K562 (cell line): ENCODE measurements around the gene STX12. TPM values are rescaled to one million over a fixed set of nuclear protein-coding genes. Genes with fewer than 3 reads are reported as not detected.

Experiments used
- CBX8 ChIP-seq: fragments of 200-600 bp; sonication (generic); IDR thresholded peaks from 2 replicates; pipeline ENCODE4 v1.6.1; 2012; ENCODE audit warnings: borderline replicate concordance, mixed run types, low read depth, mild to moderate bottlenecking, moderate library complexity, mixed read lengths, low read length, control low read depth, inconsistent platforms; ENCODE audit not compliant: poor library complexity, severe bottlenecking; ENCODE audit errors: extremely low read depth
- ESRRA ChIP-seq: fragments of 450-650 bp; IDR thresholded peaks from 2 replicates; pipeline ENCODE4 v1.6.1; 2014; ENCODE audit warnings: low read depth, mild to moderate bottlenecking, moderate library complexity, borderline replicate concordance
- FOXP1 ChIP-seq: sonication (generic); formaldehyde crosslinking; IDR thresholded peaks from 2 replicates; pipeline ENCODE4 v1.8.0; 2022; ENCODE audit warnings: mild to moderate bottlenecking, missing genetic modification reagents
- JUND ChIP-seq, 2 experiments: IDR thresholded peaks; 2 replicates in 1 of 2; 3 replicates in 1 of 2; pipeline ENCODE4 v1.6.1; 2011; ENCODE audit warnings: borderline replicate concordance in 2 of 2, low read depth in 2 of 2, low read length in 2 of 2, improper control_type of control experiment in 1 of 2, missing biosample characterization in 1 of 2, missing genetic modification characterization in 1 of 2, missing genetic modification reagents in 1 of 2
- MGA ChIP-seq: fragments of 450-650 bp; IDR thresholded peaks from 2 replicates; pipeline ENCODE4 v1.6.1; 2016; ENCODE audit warnings: mild to moderate bottlenecking, moderate library complexity
- NCOA2 ChIP-seq, 2 experiments: fragments of 450-650 bp; IDR thresholded peaks; 2 replicates each; pipeline ENCODE4 v1.6.1; 2018; ENCODE audit warnings: mild to moderate bottlenecking in 2 of 2, moderate library complexity in 1 of 2; ENCODE audit not compliant: partially characterized antibody in 2 of 2
- NFE2L1 ChIP-seq: fragments of 450-650 bp; IDR thresholded peaks from 2 replicates; pipeline ENCODE4 v1.6.1; 2016; ENCODE audit warnings: missing genetic modification characterization, low read depth, mild to moderate bottlenecking, missing compliant biosample characterization, moderate library complexity, borderline replicate concordance
- POU5F1 ChIP-seq: fragments of 150-350 bp; IDR thresholded peaks from 2 replicates; pipeline ENCODE4 v1.6.1; 2014; ENCODE audit warnings: borderline replicate concordance, low read length, low read depth, mild to moderate bottlenecking; ENCODE audit not compliant: partially characterized antibody
- SP2 ChIP-seq: IDR thresholded peaks from 2 replicates; pipeline ENCODE4 v1.6.1; 2011; ENCODE audit warnings: mild to moderate bottlenecking, low read depth, low read length, moderate library complexity; ENCODE audit not compliant: poor library complexity, severe bottlenecking; ENCODE audit errors: extremely low read depth
- ZNF140 ChIP-seq: fragments of 250-450 bp; sonication (Bioruptor Pico); IDR thresholded peaks from 2 replicates; pipeline ENCODE4 v1.8.0; 2021; ENCODE audit warnings: moderate library complexity, mild to moderate bottlenecking, inconsistent platforms
- ZNF347 ChIP-seq: fragments of 450-650 bp; formaldehyde crosslinking; IDR thresholded peaks from 2 replicates; pipeline ENCODE4 v1.4.0; 2020; ENCODE audit warnings: low read depth, mild to moderate bottlenecking, moderate library complexity
- polyA plus RNA-seq, 8 experiments: library from polyadenylated mRNA; depleted of rRNA in 4 of 8; stranded (reverse) in 5 of 8; unstranded in 3 of 8; fragments of >200 nt; fragmentation: Nextera tagmentation in 2 of 8; fragmentation: Illumina TruSeq in 1 of 8; extraction: Ambion mirVana in 2 of 8; extraction: Trizol in 1 of 8; gene quantifications; 2 replicates each; pipeline versions ENCODE4 v1.2.1 to v1.2.3, GENCODE V29; 2011 to 2014; ENCODE audit warnings: inconsistent platforms in 1 of 8, missing spikeins in 1 of 8
- total RNA-seq, 7 experiments: library from RNA; depleted of rRNA in 6 of 7; stranded (reverse); fragments of >200 nt in 6 of 7; fragmentation: Illumina TruSeq in 2 of 7; extraction: Trizol in 2 of 7; gene quantifications; 2 replicates each; pipeline versions ENCODE4 v1.2.1 to v1.2.3, GENCODE V29; 2011 to 2021; ENCODE audit warnings: low replicate concordance in 1 of 7

STX12 gene
- total and polyA plus RNA-seq, 9 of the 15 experiments (the other 6 are each of a cell fraction or from before 2014, with no cell fraction given): 16.9 to 31.3 (median 25.7) TPM

- TF ChIP-seq NFE2L1 (tag) (no peak), NCOA2 (IDR thresholded peaks at IDR 0.05; ENCODE audit: partially characterized antibody in 2 of 2) (no peak), MGA (peak; percentile 59), ZNF140 (no peak), ZNF347 (CRISPR knock-in tag) (no peak), JUND (IDR thresholded peaks at IDR 0.05; ENCODE audit: borderline replicate concordance, low read depth, low read length) (no peak), JUND (tag; IDR thresholded peaks at IDR 0.05; ENCODE audit: borderline replicate concordance, low read depth, low read length) (no peak), CBX8 (no peak), ESRRA (no peak), POU5F1 (no peak), SP2 (no peak), FOXP1 (CRISPR knock-in tag) (no peak)
Measured at GRCh38 chr1:27862671-27863537, 89.9 kb downstream of the STX12 start (continued).
